Glutamatergic neuron (in vitro differentiated cells): ENCODE data around the gene STRBP. TPM values are rescaled to one million over a fixed set of nuclear protein-coding genes. Genes with fewer than 3 reads are reported as not detected.

ENCODE experiments used
- DNase-seq: peaks from one replicate; pipeline ENCODE4 v3.0.0; 2022
- H3K27ac Mint-ChIP-seq: one replicate; pipeline ENCODE4 v1.8.0; 2020; ENCODE audit warnings: mild to moderate bottlenecking, mixed read lengths, inconsistent platforms; ENCODE audit not compliant: unreplicated experiment
- H3K27me3 Mint-ChIP-seq: one replicate; pipeline ENCODE4 v1.8.0; 2020; ENCODE audit warnings: mild to moderate bottlenecking, moderate library complexity, mixed read lengths, inconsistent platforms; ENCODE audit not compliant: unreplicated experiment
- H3K36me3 Mint-ChIP-seq: one replicate; pipeline ENCODE4 v1.8.0; 2020; ENCODE audit warnings: mild to moderate bottlenecking, mixed read lengths, inconsistent platforms; ENCODE audit not compliant: unreplicated experiment
- H3K4me1 Mint-ChIP-seq: one replicate; pipeline ENCODE4 v1.8.0; 2020; ENCODE audit warnings: mild to moderate bottlenecking, low read depth, mixed read lengths, inconsistent platforms; ENCODE audit not compliant: unreplicated experiment
- H3K4me3 Mint-ChIP-seq: one replicate; pipeline ENCODE4 v1.8.0; 2020; ENCODE audit warnings: mild to moderate bottlenecking, mixed read lengths, inconsistent platforms; ENCODE audit not compliant: unreplicated experiment
- H3K9me3 Mint-ChIP-seq: one replicate; pipeline ENCODE4 v1.8.0; 2020; ENCODE audit warnings: mild to moderate bottlenecking, moderate library complexity, mixed read lengths, inconsistent platforms; ENCODE audit not compliant: unreplicated experiment
- total RNA-seq: library from RNA; stranded (reverse); fragmentation: NEBNext Ultra II Directional; extraction: Animal tissue kit (Norgen Biotek cat#: 25700); gene quantifications from one replicate; pipeline ENCODE4 v1.2.1, GENCODE V29; 2021; ENCODE audit not compliant: unreplicated experiment
- TF ChIP-seq, protein P1 (sequence below): fragments of 200-600 bp; sonication (generic); IDR thresholded peaks from one replicate; pipeline ENCODE4 v1.5.0; 2021; ENCODE audit not compliant: partially characterized antibody, unreplicated experiment

STRBP gene
- total RNA-seq, 1 donor from 2014 or later = 111 TPM

- Mint-ChIP-seq H3K4me1 (peaks cover 2% of the 10 kb centered on the region), H3K27me3 (peaks cover 1% of the 10 kb centered on the region), H3K9me3 (no peaks in the 10 kb centered on the region), H3K27ac (no peak overlapping the region), H3K36me3 (no peaks in the 10 kb centered on the region), H3K4me3 (no peak overlapping the region)
- TF ChIP-seq, protein P1, sequence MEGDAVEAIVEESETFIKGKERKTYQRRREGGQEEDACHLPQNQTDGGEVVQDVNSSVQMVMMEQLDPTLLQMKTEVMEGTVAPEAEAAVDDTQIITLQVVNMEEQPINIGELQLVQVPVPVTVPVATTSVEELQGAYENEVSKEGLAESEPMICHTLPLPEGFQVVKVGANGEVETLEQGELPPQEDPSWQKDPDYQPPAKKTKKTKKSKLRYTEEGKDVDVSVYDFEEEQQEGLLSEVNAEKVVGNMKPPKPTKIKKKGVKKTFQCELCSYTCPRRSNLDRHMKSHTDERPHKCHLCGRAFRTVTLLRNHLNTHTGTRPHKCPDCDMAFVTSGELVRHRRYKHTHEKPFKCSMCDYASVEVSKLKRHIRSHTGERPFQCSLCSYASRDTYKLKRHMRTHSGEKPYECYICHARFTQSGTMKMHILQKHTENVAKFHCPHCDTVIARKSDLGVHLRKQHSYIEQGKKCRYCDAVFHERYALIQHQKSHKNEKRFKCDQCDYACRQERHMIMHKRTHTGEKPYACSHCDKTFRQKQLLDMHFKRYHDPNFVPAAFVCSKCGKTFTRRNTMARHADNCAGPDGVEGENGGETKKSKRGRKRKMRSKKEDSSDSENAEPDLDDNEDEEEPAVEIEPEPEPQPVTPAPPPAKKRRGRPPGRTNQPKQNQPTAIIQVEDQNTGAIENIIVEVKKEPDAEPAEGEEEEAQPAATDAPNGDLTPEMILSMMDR = no peak
- DNase-seq = no peak
Measured at GRCh38 chr9:123312306-123312877, 44.0 kb upstream of the STRBP start.

DNA sequence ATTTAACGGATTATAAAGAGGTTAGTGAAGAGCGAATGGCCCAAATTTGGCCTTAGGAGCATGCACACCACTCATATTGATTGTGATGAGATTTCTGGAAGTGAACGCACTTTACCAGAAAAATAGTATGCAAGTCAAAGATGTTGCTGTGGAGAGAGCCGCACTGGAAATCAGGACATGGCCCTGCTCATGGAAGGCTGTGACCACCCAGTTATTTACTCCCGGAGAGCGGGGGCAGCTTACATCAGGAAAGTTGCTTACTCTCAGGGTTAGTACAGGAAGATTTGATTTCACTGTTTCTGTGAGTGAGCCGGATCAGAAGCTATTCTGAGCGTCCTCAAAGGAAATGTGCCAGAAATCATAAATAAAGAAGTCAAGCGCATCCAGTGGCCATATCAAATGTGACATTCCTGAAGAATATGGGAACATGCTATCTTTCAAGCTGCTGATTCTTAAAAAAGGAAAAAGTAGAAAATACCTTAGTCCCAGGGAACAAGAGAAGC lies 42.9 kb upstream of the STRBP start:
- no peak for DNase-seq
- H3K36me3 Mint-ChIP-seq = no peaks in the 10 kb centered on the region
- TF ChIP-seq, protein P1 = no peak
- H3K27me3 Mint-ChIP-seq = peaks cover 1% of the 10 kb centered on the region
- no peak overlapping the region for H3K4me3 Mint-ChIP-seq
- H3K9me3 Mint-ChIP-seq = no peaks in the 10 kb centered on the region
- H3K27ac Mint-ChIP-seq = no peak overlapping the region
- peaks cover 5% of the 10 kb centered on the region for H3K4me1 Mint-ChIP-seq

- no peaks in the 10 kb centered on the region for H3K36me3 Mint-ChIP-seq
- H3K27ac Mint-ChIP-seq = no peak overlapping the region
- H3K27me3 Mint-ChIP-seq = peaks cover 1% of the 10 kb centered on the region
- no peaks in the 10 kb centered on the region for H3K9me3 Mint-ChIP-seq
- no peak overlapping the region for H3K4me3 Mint-ChIP-seq
- peaks cover 5% of the 10 kb centered on the region for H3K4me1 Mint-ChIP-seq
- TF ChIP-seq, protein P1 = no peak
- DNase-seq = no peak
Measured at GRCh38 chr9:123310551-123311249, 42.3 kb upstream of the STRBP start.

GRCh38 chr9:123309611-123310010 lies 41.2 kb upstream of the STRBP start:
- H3K9me3 Mint-ChIP-seq = no peaks in the 10 kb centered on the region
- no peak overlapping the region for H3K27ac Mint-ChIP-seq
- H3K36me3 Mint-ChIP-seq = no peaks in the 10 kb centered on the region
- H3K4me1 Mint-ChIP-seq = peaks cover 5% of the 10 kb centered on the region
- H3K27me3 Mint-ChIP-seq = peaks cover 1% of the 10 kb centered on the region
- no peak for DNase-seq
- H3K4me3 Mint-ChIP-seq = no peak overlapping the region
- TF ChIP-seq, protein P1 = no peak

GRCh38 chr9:123305879-123306278 lies 37.5 kb upstream of the STRBP start:
- Mint-ChIP-seq H3K27me3 (peaks cover 3% of the 10 kb centered on the region), H3K36me3 (no peaks in the 10 kb centered on the region), H3K4me3 (no peak overlapping the region), H3K4me1 (peaks cover 3% of the 10 kb centered on the region), H3K27ac (no peak overlapping the region), H3K9me3 (peaks cover 4% of the 10 kb centered on the region)
- DNase-seq = no peak
- TF ChIP-seq, protein P1 = no peak
